ENCODE data around the gene COL4A2.

Gene COL4A2

DNA sequence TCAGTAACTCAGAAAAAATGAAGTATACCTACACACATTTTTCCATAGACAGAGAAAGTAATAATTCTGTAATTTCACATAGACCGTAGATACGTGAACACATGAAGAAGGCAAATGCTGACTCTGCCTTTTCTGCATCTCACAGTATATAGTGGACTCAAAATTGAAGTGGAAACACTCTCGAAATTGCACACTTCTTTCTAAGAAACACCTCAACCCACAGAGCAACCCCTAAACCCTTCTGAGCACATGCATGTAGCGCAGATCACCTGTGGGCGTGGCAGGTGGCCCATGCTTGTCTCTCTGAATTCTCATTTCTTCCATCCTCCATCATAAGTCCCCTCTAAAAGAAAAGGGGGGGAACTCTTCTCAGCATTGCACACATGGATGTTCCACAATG lies 34.9 kb upstream of the COL4A2 start:
- DNase-seq (ENCODE audit: low spot score): no peak

- DNase-seq (ENCODE audit: low spot score): no peak
Measured at GRCh38 chr13:110272651-110273050, 34.4 kb upstream of the COL4A2 start.

GRCh38 chr13:110273254-110273653 lies 33.8 kb upstream of the COL4A2 start:
- no peak for DNase-seq (ENCODE audit: low spot score)

GRCh38 chr13:110274687-110275086 lies 32.4 kb upstream of the COL4A2 start:
- no peak for DNase-seq (ENCODE audit: low spot score)

DNA sequence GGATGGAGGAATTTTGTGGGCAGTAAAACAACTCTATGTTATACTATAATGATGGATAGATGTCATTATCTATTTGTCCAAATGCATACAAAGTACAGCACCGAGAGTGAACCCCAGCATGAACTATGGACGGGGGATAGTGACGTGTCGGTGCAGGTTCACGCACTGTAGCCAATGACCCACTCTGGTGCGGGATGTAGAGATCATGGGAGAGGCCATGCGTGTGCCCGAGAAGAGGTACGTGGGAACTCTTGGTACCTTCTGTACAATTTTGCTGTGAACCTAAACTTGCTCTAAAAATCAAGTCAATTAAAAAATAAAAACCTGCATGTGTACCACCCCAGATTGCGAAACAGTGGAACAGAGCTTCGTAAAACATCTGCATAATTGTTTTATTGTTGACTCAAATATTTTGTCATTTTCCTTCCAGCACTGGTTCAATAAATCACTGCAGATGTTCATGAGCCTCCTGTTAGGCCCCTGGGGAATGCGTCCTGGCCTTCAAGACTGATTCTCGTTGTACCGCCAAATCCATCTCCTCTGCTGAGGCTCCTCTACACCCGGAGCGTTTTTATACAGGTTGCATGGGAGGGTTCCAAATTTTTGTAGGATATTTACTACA lies 31.0 kb upstream of the COL4A2 start:
- DNase-seq (ENCODE audit: low spot score): no peak

DNA sequence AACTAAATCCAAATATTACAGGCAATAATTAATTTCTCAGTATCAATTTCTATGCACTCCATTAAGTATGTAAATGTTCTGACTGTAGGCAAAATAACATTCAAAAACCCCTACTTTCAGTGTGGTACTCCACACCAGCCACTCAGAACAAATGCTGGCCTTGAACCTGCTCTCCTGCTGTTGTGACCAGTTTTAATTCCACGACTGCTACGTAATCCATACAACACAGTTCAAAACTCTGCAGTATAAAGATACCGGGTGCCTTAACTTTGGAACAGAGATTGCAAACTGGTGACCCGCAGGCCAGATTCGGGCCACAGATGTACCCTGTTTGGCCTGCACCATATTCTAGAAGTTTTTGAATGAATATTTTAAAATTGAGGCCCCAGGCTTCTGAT lies 30.5 kb upstream of the COL4A2 start:
- no peak for DNase-seq (ENCODE audit: low spot score)

DNA sequence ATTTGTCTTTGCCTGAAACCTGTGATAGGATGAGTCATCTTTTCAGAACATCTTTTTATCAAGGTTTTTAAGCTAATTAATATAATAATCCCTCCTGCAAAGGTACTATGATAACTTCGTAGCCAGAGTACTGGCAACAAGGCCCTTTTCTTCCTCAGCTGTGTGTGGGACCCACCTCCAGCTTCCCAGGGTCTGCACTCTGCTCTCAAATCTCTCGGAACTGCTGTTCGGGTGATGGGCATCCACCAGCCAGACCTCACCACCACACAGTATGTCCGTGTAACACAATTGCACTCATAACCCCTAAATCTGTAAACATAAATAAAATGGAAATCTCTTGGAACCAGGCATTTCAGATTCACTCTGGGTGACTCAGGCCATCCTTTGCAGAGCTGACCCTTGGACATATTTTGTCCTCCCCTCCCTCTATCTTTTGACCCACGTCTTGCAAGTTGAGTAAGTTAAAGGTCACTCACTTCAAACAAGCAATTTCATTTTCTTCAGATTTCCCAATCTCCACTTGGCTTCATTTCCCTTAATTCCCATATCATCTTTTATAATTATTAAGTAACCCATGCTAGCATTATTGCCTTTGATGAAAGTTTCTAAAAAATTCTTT lies 29.6 kb upstream of the COL4A2 start:
- DNase-seq (ENCODE audit: low spot score): no peak

GRCh38 chr13:110278859-110279258 lies 28.2 kb upstream of the COL4A2 start:
- no peak for DNase-seq (ENCODE audit: low spot score)

DNA sequence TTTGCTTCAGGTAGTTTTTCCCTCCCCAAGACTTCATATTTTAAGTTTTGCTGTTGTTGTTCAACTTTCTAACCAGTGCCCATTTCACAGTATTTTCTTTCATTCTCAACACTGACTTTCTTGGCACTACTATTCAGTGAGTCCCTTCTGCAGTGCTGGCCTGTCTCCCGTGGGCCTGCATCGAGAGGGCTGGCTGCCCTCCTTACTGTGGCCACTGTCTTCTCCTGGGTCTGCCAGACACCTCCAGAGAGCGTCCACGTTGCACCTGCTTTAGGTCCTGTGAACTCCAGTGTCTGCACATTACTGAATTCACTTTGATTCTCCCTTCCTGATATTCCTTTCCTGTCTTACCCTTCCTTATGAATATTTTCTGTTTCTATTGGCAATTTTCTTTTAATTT lies 27.4 kb upstream of the COL4A2 start:
- no peak for DNase-seq (ENCODE audit: low spot score)

DNA sequence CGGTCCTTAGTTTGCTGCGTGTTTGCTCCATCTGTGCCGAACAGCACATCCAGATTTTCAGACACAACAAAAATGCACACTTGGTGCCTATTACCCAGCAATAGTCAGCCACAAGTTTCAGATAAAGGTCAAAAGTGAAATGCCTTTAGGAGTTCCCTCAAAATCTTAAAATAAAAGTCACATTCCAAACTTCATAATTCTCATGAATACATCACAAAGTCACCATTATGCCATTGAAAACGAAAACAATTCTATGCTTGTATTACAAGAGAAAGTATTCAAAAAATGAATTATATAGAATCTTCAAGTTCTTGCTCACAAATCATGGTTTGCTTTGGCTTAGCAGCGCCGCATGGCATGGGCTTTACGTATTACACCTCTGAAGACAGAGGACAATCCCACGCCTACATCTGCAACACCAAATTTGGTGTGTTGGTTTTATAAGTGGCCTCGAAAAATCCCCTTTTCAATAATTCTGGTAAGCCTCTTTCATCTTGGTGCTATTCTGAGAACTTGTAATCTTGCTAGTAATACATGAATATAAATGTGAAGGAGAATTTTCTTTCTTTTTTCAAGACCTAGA lies 26.8 kb upstream of the COL4A2 start:
- DNase-seq (ENCODE audit: low spot score): no peak

DNA sequence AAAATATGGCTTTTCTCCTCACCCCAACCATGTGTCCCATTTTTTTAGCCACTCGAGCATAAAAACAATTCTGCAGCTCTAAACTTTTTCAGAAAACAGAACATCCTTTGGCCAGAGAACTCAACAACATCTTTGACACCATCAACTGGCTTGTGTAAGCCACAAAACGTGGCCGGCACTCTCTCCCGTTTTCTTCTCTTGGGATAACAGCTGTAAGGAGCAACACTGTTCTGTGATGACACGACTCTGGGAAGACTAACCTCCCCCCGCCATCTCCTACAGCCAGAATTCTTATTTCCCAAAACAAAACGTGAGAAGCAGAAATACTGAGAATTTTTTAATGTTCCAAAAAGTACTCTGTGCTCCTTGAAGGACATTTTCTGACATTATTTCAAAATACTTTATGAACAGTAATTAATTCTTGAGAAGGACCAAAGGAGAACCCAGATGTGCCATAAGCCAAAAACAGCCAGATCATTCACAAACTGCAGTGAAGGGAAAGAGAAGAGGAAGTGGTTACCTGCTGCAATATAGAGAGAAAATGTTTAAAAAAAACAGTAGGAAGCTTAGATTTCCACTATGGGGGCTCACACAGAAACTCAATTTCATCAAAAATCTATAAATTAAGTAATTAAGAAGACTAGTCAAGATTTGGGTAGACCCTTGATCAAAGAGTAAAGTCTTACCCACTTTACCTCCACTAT lies 25.9 kb upstream of the COL4A2 start:
- DNase-seq (ENCODE audit: low spot score): no peak

GRCh38 chr13:110281736-110282135 lies 25.3 kb upstream of the COL4A2 start:
- no peak for DNase-seq (ENCODE audit: low spot score)

DNA sequence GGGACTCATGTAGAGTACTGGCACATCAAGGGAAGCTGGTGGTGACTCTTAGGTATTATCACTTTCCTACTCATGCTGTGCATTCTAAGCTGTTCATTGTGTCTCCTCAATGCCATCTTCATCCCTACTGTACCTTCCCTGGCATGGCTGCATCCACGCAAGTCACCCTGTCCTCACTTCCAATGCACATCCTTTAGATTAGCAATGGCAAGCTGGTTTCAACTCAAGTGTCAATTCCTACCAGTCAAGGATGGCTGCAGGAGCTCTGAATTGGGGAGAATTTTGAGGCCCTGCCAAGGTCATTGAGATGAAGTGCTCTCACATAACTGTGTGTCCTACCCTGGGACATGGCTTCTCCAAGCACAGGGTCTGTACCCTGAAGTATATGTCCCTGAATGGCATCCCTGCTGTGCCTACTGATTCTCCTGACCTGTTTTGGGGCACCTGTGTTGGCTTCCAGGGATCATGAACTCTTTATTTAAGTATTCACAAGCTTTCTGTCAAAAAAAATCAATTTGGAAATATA lies 24.7 kb upstream of the COL4A2 start:
- no peak for DNase-seq (ENCODE audit: low spot score)

DNA sequence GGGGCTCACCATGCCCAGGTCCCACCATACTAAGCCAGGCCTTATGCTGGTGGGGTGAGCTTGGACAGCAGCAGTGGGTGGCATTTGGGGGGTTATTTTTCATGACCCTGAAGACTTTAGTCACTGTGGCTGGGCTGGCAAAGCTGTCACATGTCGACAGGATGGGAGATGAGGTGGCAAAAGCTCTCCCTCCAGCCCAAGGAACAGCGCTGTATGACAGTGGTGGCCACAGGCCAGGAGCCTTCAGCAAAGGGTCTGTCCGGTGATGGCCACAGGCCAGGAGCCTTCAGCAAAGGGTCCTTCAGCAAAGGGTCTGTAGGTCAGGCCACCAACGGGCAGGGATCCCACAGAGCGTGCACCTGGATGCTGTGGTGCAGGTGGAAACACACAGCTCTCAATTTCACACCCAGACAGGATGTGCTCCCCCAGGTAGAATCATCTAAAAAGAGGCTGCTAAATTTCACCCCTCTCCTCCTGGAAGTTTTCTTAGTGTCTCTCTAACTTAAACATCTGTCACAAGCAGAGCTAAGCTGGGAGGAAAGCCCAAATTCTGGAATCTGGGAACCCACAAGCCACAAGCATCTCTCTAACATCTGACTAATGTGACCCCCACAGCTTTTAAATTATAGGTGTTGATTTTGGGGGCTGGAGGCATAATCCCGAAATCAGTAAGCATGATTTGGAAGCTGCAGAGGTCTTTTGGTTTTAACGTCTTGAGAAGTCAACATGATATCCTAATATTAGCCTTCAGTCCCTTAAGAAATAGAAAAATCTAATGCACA lies 23.2 kb upstream of the COL4A2 start:
- no peak for DNase-seq (ENCODE audit: low spot score)

GRCh38 chr13:110284779-110285484 lies 22.2 kb upstream of the COL4A2 start:
- no peak for DNase-seq (ENCODE audit: low spot score)

GRCh38 chr13:110285991-110286832 lies 20.9 kb upstream of the COL4A2 start:
- DNase-seq (ENCODE audit: low spot score): no peak

GRCh38 chr13:110286833-110287819 lies 20.0 kb upstream of the COL4A2 start:
- no peak for DNase-seq (ENCODE audit: low spot score)

DNA sequence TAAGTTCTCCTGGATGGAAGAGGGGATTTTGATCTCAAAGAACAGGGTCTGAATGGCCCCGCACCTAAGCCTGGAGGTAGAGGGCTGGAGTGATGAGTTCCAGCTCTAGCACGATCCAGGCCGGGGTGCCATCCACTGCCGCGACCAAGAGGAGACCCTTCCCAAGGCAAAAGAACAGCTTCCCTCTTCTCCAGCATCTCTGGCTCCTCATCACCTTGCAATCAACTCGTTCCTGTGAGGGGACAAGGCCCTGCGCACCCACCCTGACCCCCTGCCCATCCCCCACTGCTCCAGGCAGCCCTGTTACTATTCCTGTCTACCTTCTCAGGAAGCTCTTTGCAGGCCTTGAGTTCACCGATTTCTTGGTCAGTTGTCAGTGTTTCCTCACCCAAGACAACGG lies 17.9 kb upstream of the COL4A2 start:
- DNase-seq (ENCODE audit: low spot score): no peak

DNA sequence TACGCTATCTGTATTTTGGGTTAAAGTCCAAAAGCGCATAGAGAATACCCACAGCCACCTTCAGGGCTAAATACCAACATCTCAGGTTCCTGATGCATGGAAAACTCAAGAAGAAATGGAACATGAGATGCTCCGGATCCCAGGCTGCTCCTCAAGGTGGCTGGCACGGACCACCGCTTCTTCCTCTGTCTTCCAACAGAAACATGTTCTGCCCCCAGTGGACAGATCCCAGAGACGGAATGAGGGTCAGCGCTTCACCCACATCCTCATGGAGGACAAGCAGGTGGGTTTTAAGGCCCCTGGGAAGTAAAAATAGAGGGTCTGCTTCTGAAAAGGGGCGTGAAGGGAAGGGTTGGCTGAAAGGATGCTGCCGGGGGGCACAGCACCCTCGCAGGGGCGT lies 17.4 kb upstream of the COL4A2 start:
- no peak for DNase-seq (ENCODE audit: low spot score)
